Testis (tissue), 2 donors: ENCODE measurements around the gene ARHGAP22.

Experiments
- POLR2A ChIP-seq: fragments of 450-650 bp; IDR thresholded peaks from one replicate; pipeline ENCODE4 v1.6.1; 2017; ENCODE audit warnings: antibody characterized with exemption, mild to moderate bottlenecking, moderate library complexity
- TF ChIP-seq, protein P1 (sequence below), 3 experiments: fragments of 450-650 bp in 2 of 3; fragments of 200-600 bp in 1 of 3; sonication (generic) in 1 of 3; IDR thresholded peaks; one replicate each; pipeline ENCODE4 v1.5.1; 2016 to 2019; ENCODE audit warnings: antibody characterized with exemption in 3 of 3, mild to moderate bottlenecking in 2 of 3, moderate library complexity in 1 of 3

DNA sequence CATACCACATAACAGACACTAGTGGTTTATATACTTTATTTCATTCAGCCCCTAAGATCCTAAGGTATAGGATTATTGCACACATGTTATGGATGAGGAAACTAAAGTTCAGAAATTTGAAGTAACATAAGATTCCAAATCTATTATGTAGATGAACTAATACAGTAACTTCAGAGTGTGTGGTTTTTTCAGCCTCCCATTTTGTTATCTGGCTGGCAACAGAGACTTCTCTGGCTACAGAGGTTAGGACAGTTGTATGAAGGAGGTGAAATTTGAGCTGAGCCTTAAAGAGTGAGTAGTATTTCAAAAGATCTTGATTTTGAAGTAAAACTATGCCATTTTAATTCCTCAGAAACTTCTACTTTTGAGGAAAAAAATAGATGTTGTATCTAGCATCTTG is 173.0 kb downstream of the ARHGAP22 start:
- TF ChIP-seq, protein P1, sequence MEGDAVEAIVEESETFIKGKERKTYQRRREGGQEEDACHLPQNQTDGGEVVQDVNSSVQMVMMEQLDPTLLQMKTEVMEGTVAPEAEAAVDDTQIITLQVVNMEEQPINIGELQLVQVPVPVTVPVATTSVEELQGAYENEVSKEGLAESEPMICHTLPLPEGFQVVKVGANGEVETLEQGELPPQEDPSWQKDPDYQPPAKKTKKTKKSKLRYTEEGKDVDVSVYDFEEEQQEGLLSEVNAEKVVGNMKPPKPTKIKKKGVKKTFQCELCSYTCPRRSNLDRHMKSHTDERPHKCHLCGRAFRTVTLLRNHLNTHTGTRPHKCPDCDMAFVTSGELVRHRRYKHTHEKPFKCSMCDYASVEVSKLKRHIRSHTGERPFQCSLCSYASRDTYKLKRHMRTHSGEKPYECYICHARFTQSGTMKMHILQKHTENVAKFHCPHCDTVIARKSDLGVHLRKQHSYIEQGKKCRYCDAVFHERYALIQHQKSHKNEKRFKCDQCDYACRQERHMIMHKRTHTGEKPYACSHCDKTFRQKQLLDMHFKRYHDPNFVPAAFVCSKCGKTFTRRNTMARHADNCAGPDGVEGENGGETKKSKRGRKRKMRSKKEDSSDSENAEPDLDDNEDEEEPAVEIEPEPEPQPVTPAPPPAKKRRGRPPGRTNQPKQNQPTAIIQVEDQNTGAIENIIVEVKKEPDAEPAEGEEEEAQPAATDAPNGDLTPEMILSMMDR (IDR thresholded peaks at IDR 0.05): no peak
- TF ChIP-seq POLR2A: no peak
